IPS-20b (cell line): ENCODE results near the gene SWT1.

Source experiments
- H3K27ac ChIP-seq: one replicate; pipeline ENCODE4 v1.5.1; 2013; ENCODE audit warnings: low read length
- H3K27me3 ChIP-seq: 2 replicates; pipeline ENCODE4 v1.6.1; 2013; ENCODE audit warnings: mild to moderate bottlenecking, low read length, inconsistent platforms; ENCODE audit not compliant: insufficient read depth
- H3K36me3 ChIP-seq: 2 replicates; pipeline ENCODE4 v1.6.1; 2013; ENCODE audit warnings: low read depth, mild to moderate bottlenecking, inconsistent platforms, low read length, moderate library complexity; ENCODE audit not compliant: insufficient read depth
- H3K4me1 ChIP-seq: 2 replicates; pipeline ENCODE4 v1.6.1; 2013; ENCODE audit warnings: mild to moderate bottlenecking, control low read depth, inconsistent platforms, low read length, moderate library complexity; ENCODE audit not compliant: insufficient read depth
- H3K4me3 ChIP-seq: 2 replicates; pipeline ENCODE4 v1.5.1; 2013; ENCODE audit warnings: mild to moderate bottlenecking, low read length, inconsistent platforms
- H3K9ac ChIP-seq: 2 replicates; pipeline ENCODE4 v1.6.1; 2013; ENCODE audit warnings: low read depth, mild to moderate bottlenecking, inconsistent platforms, low read length, moderate library complexity
- H3K9me3 ChIP-seq: 2 replicates; pipeline ENCODE4 v1.6.1; 2013; ENCODE audit warnings: mild to moderate bottlenecking, low read depth, low read length, inconsistent platforms; ENCODE audit not compliant: insufficient read depth

Gene SWT1

DNA sequence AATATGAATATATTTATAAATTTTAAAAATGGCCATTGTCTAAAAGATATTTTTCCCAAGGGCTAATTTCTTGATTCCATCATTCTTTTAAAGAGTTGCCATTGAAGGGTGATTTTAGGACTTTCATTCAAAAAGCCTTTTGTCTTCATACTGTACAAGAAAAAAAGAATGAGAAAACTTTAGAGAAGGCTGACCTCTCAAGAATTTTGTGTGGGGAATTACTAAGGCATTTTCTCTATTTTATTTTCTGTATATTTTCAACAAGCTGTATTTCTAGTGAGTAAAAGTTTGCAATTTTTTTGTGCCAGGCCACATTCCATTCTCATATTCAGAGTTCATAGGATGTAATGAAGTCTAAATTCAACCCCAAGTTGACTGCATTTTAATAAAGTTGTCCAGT is 110.7 kb downstream of the SWT1 start:
- H3K4me3 ChIP-seq: no peak overlapping the region
- no peaks in the 10 kb centered on the region for H3K36me3 ChIP-seq
- H3K27me3 ChIP-seq: no peaks in the 10 kb centered on the region
- H3K4me1 ChIP-seq: no peaks in the 10 kb centered on the region
- H3K9me3 ChIP-seq: no peaks in the 10 kb centered on the region
- no peak overlapping the region for H3K9ac ChIP-seq
- H3K27ac ChIP-seq: no peak overlapping the region

DNA sequence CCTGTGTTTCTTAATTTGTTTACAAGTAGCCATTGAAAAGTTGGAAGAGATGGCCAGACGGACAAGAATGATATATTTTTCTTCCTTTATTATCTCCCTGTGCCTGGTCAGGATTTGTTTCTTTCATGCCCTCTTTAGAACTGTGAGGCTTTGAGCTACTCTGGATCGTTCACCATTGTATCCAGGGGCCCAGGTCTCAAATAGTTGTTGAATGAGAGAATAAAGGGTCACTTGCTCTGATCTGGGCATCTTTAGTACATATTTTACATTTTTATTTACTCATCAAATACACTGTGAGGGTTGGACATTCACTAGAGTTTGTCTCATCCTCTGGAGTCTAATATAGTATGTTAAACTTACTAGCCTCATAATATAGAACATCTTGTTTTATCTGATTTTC is 111.4 kb downstream of the SWT1 start:
- no peak overlapping the region for H3K27ac ChIP-seq
- no peaks in the 10 kb centered on the region for H3K4me1 ChIP-seq
- H3K9ac ChIP-seq: no peak overlapping the region
- no peaks in the 10 kb centered on the region for H3K27me3 ChIP-seq
- no peaks in the 10 kb centered on the region for H3K9me3 ChIP-seq
- no peaks in the 10 kb centered on the region for H3K36me3 ChIP-seq
- no peak overlapping the region for H3K4me3 ChIP-seq

DNA sequence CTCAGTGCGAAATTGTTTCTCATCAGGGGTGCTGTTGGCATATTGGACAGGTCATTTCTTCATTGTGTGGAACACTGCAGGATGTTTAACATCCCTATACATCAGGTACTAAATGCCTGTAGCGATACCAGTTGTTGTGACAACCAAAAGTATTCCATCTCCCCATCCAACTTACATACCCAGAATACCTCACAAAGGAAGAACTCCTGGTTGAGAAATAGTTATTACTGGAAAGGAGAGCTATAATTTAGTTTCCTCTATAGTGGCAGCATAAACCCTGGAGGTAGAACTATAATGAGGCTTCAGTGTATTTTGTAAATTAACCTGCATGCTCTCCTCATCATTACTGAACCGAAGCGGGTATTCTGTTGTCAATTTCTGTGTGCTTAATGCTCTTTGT is 115.0 kb downstream of the SWT1 start:
- Histone ChIP-seq H3K4me1 (no peaks in the 10 kb centered on the region), H3K36me3 (no peaks in the 10 kb centered on the region), H3K27ac (no peak overlapping the region), H3K4me3 (no peak overlapping the region), H3K9me3 (no peaks in the 10 kb centered on the region), H3K9ac (no peak overlapping the region), H3K27me3 (no peaks in the 10 kb centered on the region)

DNA sequence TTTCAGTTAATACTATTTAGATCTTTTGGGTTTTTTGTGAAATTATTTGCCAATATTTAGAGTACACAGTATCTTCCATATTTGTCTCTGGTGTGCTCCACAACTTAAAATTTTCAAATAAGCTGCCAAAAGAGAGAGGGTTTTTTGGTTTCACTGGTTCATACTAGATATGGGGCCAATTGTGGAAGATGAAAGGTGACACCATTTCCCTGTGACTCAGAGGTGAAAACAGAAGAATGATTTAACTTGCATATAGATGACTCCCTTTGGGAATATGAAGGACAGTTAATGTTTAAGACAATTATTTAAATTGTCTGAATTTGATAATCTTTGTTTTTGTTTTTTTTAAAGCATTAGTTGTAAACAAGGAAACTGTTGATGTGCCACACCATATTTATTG is 122.6 kb downstream of the SWT1 start:
- no peak overlapping the region for H3K27ac ChIP-seq
- no peaks in the 10 kb centered on the region for H3K9me3 ChIP-seq
- H3K27me3 ChIP-seq: no peaks in the 10 kb centered on the region
- H3K9ac ChIP-seq: no peak overlapping the region
- H3K4me1 ChIP-seq: no peaks in the 10 kb centered on the region
- H3K36me3 ChIP-seq: no peaks in the 10 kb centered on the region
- no peak overlapping the region for H3K4me3 ChIP-seq

DNA sequence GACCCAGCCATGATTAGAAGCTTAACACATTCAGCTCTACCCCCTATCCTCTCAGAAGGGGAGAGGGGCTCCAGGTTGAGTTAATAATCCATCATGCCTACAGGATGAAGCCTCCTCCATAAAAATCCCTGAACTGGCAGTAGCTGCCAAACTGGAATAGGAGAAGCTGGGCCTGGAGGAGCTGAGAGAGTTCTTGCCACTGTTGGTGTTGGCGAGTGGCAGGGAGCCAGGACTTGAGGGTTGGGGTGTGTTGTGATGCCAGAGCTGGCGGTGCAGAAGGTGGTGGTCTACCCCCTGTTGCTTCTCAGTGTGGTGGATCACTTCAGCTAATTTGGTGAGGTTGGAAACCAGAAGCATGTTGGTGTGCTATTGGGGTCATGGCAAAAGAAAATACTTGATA is 123.6 kb downstream of the SWT1 start:
- Histone ChIP-seq H3K36me3 (no peaks in the 10 kb centered on the region), H3K27me3 (no peaks in the 10 kb centered on the region), H3K4me1 (no peaks in the 10 kb centered on the region), H3K9ac (no peak overlapping the region), H3K4me3 (no peak overlapping the region), H3K9me3 (no peaks in the 10 kb centered on the region), H3K27ac (no peak overlapping the region)

DNA sequence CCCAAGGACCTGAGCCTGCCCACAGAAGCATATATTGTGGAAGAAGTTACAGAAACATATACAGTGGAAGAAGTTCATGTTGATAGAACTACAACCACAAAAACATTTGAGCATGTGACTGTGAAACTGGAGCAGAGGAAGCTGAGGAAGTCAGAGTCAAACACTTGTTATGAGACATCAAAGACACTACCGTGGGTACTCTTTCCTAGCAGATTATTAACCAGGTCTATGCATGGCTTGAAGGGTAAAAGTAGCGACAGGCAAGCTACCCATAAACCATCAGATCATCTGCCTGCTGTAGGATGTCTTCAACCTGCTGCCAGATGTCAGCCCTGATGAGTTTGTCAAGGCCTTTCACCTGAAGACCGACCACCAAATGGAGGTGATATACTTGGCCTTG is 124.3 kb downstream of the SWT1 start:
- Histone ChIP-seq H3K9me3 (no peaks in the 10 kb centered on the region), H3K36me3 (no peaks in the 10 kb centered on the region), H3K27me3 (no peaks in the 10 kb centered on the region), H3K4me1 (no peaks in the 10 kb centered on the region), H3K27ac (no peak overlapping the region), H3K9ac (no peak overlapping the region), H3K4me3 (no peak overlapping the region)

DNA sequence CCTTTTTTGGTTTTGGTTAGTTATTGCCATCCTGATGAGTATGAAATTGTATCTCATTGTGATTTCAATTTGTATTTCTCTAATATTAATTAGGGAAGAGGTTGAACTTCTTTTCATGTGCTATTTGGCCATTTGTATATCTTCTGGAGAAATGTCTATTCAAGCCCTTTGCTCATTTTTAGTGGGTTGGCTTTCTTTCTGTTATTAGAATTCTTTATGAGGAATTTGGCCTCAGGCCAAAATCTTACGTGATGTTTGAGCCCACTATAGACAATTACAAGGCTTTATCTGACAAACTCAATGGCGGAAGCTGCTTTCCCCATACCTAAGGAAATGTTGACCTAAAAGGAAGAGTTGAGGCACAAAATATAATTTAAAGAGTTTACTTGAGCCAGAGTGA is 127.1 kb downstream of the SWT1 start:
- no peaks in the 10 kb centered on the region for H3K4me1 ChIP-seq
- H3K36me3 ChIP-seq: no peaks in the 10 kb centered on the region
- H3K27ac ChIP-seq: no peak overlapping the region
- no peaks in the 10 kb centered on the region for H3K9me3 ChIP-seq
- no peak overlapping the region for H3K9ac ChIP-seq
- no peaks in the 10 kb centered on the region for H3K27me3 ChIP-seq
- H3K4me3 ChIP-seq: no peak overlapping the region

DNA sequence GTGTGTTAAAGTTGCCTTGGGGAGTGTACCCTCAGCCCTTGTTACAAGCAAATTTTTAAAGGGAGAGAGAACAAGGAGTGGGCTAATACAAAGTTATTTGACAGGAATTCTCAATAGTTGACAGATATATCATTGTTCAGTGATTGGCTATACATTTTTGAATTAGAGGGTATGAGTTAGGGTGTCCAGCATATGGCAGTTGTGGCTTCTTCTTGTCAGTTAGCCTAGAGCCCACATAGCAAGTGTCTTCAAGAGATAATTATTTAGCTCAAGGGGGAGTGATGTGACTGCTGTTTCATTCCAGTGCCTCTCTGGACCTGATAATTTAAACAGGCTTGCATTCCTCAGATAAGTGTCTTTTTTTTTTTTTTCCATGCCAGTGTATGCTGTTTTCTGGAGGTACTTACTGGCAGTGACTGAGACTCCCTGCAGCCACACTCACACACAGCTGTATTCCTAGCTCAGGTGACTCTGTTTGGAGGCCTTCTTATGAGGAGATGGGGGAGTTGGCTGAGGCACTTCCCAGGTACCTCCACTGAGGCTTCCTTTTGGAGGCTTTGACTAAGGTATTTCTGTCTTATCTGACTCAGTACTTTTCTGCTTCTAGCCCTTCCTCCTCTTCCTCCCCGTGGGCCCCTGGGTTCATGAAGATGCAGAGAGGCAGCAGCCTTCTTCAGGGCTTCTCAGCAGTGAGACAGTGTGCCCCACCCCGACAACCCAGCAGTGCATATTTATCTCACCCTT is 127.7 kb downstream of the SWT1 start:
- no peaks in the 10 kb centered on the region for H3K36me3 ChIP-seq
- H3K9me3 ChIP-seq: no peaks in the 10 kb centered on the region
- no peaks in the 10 kb centered on the region for H3K27me3 ChIP-seq
- H3K4me1 ChIP-seq: no peaks in the 10 kb centered on the region
- no peak overlapping the region for H3K27ac ChIP-seq
- no peak overlapping the region for H3K4me3 ChIP-seq
- H3K9ac ChIP-seq: no peak overlapping the region

DNA sequence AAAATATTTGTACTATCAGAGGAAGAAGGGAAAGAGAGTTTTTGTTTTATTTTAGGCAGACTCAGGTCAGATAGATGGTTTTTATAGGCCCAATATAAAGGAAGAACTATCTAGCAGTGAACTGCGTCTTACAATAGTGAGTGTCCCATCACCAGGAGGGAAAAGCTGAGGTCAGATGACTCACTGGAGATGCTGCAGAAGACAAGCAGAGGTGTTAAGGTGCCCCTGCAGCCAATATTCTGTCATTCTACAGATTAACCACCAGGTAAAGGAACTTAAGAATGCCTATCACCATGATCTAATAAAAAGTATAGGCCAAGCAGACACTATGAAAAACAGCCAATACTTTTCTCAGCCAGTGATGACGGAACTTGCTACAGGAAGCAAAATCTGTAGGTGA is 130.5 kb downstream of the SWT1 start:
- Histone ChIP-seq H3K27me3 (no peaks in the 10 kb centered on the region), H3K9ac (no peak overlapping the region), H3K36me3 (no peaks in the 10 kb centered on the region), H3K4me3 (no peak overlapping the region), H3K27ac (no peak overlapping the region), H3K4me1 (no peaks in the 10 kb centered on the region), H3K9me3 (no peaks in the 10 kb centered on the region)

DNA sequence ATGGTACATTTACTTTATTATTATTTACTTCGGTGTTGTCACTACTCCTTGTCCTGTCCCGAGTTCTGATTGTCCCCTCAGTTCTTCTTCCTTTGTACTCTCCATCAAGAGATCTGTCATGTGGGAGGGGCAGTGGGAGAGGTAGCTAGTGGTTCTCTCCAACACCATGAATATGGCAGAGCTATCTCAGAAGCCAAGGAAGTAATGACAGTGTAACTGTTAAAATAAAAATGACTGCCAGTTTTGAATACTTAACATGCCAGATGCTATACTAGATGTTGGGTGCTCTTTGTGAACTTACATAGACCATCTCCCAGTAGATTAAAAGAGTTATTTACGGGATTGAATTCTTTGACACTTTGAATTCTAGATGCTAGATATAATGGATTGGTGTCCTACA is 131.5 kb downstream of the SWT1 start:
- Histone ChIP-seq H3K27ac (no peak overlapping the region), H3K4me3 (no peak overlapping the region), H3K4me1 (no peaks in the 10 kb centered on the region), H3K27me3 (no peaks in the 10 kb centered on the region), H3K9ac (no peak overlapping the region), H3K36me3 (no peaks in the 10 kb centered on the region), H3K9me3 (no peaks in the 10 kb centered on the region)

DNA sequence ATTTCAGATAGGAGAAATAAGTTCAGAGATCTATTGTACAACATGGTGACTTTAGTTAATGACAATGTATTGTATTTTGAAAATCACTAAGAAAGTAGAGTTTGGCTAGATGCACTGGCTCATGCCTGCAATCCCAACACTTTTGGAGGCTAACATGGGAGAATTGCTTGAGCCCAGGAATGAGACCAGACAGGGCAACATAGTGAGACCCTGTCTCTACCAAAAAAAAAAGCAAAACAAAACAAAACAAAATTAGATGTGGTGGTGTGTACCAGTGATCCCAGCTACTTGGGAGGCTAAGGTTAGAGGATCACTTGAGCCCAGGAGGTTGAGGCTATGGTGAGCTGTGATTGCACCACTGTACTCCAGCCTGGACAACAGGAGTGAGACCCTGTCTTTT is 132.9 kb downstream of the SWT1 start:
- Histone ChIP-seq H3K9ac (no peak overlapping the region), H3K27ac (no peak overlapping the region), H3K27me3 (no peaks in the 10 kb centered on the region), H3K9me3 (no peaks in the 10 kb centered on the region), H3K4me3 (no peak overlapping the region), H3K4me1 (no peaks in the 10 kb centered on the region), H3K36me3 (peaks cover 12% of the 10 kb centered on the region)

DNA sequence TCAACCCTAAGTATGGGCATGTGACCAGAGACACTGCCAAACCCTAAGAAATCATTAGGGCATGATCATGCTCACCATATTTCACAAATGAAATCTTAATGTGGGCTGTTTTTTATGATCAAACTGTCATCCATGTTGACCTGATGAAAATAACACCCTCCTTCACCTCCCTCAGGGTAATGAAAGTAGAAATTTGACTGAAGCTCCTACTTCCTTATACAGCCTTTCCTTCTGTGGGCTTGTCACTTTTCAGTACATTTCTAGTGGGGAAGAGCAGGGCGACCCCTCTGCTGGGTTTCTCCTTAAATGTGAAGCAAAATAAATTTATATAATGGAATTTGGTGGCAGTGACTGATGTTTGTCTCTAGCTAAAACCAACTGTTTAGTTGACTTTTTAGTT is 134.2 kb downstream of the SWT1 start:
- H3K9me3 ChIP-seq: no peaks in the 10 kb centered on the region
- H3K9ac ChIP-seq: no peak overlapping the region
- no peak overlapping the region for H3K4me3 ChIP-seq
- H3K4me1 ChIP-seq: no peaks in the 10 kb centered on the region
- H3K27ac ChIP-seq: no peak overlapping the region
- peaks cover 25% of the 10 kb centered on the region for H3K36me3 ChIP-seq
- H3K27me3 ChIP-seq: no peaks in the 10 kb centered on the region
